LNCaP clone FGC (cell line): ENCODE results near the gene OLIG2.
A peak's percentile ranks its signal among the peaks of the same experiment; 100 is the strongest.

Source experiments
- DNase-seq: peaks from one replicate; pipeline ENCODE4 v3.0.0-alpha.2; 2011; ENCODE audit warnings: low read depth
- H3K4me3 ChIP-seq: 2 replicates; pipeline ENCODE4 v1.5.1; 2011; ENCODE audit warnings: mild to moderate bottlenecking, low read depth, low read length, control low read depth
- CTCF ChIP-seq: IDR thresholded peaks from 2 replicates; pipeline ENCODE4 v1.5.1; 2012; ENCODE audit warnings: mild to moderate bottlenecking; ENCODE audit not compliant: control insufficient read depth, insufficient read depth; ENCODE audit errors: extremely low read depth

The OLIG2 gene

GRCh38 chr21:33053951-33054350 lies 28.2 kb downstream of the OLIG2 start:
- DNase-seq = no peak
- no peak overlapping the region for H3K4me3 ChIP-seq
- no peak for TF ChIP-seq CTCF

- no peak for TF ChIP-seq CTCF
- DNase-seq = no peak
- H3K4me3 ChIP-seq = no peak overlapping the region
These were observed 30.3 kb downstream of the OLIG2 start for GRCh38 chr21:33055991-33056390.

GRCh38 chr21:33057385-33057940 lies 31.7 kb downstream of the OLIG2 start:
- no peak for TF ChIP-seq CTCF
- no peak overlapping the region for H3K4me3 ChIP-seq
- DNase-seq = no peak

GRCh38 chr21:33058527-33058926 lies 32.8 kb downstream of the OLIG2 start:
- DNase-seq = peak; percentile 37
- no peak overlapping the region for H3K4me3 ChIP-seq
- TF ChIP-seq CTCF = no peak

GRCh38 chr21:33058957-33059356 lies 33.2 kb downstream of the OLIG2 start:
- no peak overlapping the region for H3K4me3 ChIP-seq
- DNase-seq = no peak
- no peak for TF ChIP-seq CTCF

- H3K4me3 ChIP-seq = no peak overlapping the region
- DNase-seq = no peak
- no peak for TF ChIP-seq CTCF
These were observed 33.7 kb downstream of the OLIG2 start for GRCh38 chr21:33059380-33059841.

- no peak overlapping the region for H3K4me3 ChIP-seq
- no peak for DNase-seq
- TF ChIP-seq CTCF = no peak
These were observed 35.5 kb downstream of the OLIG2 start for GRCh38 chr21:33061233-33061632.
